HT1080 (cell line): Measurements from ENCODE around the gene FSTL4. TPM values are rescaled to one million over a fixed set of nuclear protein-coding genes. Genes with fewer than 3 reads are reported as not detected.

Source experiments
- DNase-seq: peaks from one replicate; pipeline ENCODE4 v3.0.0-alpha.2; 2015; ENCODE audit warnings: low read depth
- polyA plus RNA-seq, 2 experiments: library from polyadenylated mRNA; depleted of rRNA; stranded (reverse); fragments of >200 nt; gene quantifications; 2 replicates each; pipeline ENCODE4 v1.2.3, GENCODE V29; 2015
- total RNA-seq: library from RNA; depleted of rRNA; stranded (reverse); fragments of >200 nt; shearing (Covaris generic); gene quantifications from 2 replicates; pipeline ENCODE4 v1.2.3, GENCODE V29; 2014; rRNA removed

The FSTL4 gene
- 0.30 and 0.47 TPM in 2 replicates for total RNA-seq
- 0.01 TPM in 1 of 2 replicates, not detected in the other for polyA plus RNA-seq (2015; cell fraction: cytosol; rRNA removed)
- polyA plus RNA-seq (2015; cell fraction: nucleus; rRNA removed): 0.12 TPM in 1 of 2 replicates, not detected in the other

DNA sequence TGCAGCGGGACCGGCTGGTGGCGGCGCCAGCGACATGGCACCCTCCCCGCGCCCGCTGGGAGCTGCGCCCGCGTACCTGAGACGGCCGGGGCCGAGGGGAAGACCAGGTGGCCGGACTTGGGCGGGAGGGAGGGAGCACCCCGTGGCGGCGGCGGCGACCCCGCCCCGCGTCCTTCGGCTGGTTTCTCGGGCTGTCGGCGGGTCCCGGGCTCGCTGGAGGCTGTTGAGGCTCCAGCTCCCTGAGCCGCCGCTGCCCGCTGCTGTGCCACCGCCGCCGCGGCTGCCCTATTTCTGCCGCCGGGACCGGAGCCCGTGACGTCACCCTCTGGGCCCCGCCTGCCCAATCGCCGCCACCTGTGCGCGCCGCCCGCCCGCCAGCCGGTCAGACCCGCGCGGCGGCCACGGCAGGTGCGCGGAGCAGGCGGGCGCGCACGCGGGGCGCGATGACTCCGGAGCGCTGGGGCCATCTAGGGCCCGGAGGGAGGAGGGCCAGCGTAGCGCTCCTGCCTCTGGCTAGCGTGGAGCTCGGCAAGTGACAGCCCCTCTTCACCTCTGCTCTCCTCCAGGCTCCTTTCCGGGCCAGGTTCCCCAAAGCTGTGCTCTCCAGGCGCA is at the start of gene FSTL4:
FSTL4 (minus strand) TSS at position 293 of the 612 bp plus-strand sequence.
- no peak for DNase-seq

DNA sequence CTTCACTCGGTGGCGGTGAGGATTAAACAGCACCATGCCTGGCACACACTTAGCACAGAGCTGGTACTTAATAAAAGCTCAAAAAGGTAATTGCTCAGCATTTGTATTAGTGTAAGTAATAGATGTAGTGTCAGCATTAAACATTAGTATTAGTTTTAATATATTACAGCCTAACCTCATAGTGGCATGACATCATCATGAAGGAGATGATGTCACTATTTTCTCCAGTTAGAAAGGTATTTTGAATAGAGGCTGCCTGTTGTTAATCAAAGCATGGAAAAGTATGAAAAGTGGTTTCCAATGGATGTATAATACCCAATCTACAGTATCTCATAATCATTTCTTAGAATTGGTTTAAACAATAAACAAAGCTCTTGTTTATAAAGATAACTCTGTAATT is 49.0 kb upstream of the FSTL4 start:
- DNase-seq: no peak

DNA sequence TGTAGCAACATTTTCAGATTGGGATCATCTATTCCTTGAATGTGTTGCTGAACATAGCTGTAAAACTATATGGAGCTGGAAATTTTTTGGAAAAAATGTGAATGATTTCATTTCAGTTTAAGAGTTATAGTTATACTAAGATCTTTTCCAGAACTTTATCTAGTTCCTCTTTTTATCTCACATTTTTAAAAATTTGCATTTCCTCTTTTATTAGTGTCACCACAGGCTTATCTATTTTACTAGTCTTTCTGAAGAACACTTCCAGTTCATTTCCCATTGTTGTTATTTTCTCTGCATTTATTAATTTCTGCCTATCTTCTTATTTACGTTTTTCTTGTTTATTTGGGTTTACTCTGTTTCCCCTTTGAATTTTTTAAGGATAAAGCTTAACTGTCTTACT is 46.0 kb upstream of the FSTL4 start:
- DNase-seq: no peak

GRCh38 chr5:133657036-133657435 is 44.7 kb upstream of the FSTL4 start:
- DNase-seq: no peak

GRCh38 chr5:133655966-133656365 is 43.6 kb upstream of the FSTL4 start:
- DNase-seq: no peak

- DNase-seq: no peak
Observed at GRCh38 chr5:133653760-133654049, 41.4 kb upstream of the FSTL4 start.

- no peak for DNase-seq
Observed at GRCh38 chr5:133652951-133653759, 40.8 kb upstream of the FSTL4 start.

DNA sequence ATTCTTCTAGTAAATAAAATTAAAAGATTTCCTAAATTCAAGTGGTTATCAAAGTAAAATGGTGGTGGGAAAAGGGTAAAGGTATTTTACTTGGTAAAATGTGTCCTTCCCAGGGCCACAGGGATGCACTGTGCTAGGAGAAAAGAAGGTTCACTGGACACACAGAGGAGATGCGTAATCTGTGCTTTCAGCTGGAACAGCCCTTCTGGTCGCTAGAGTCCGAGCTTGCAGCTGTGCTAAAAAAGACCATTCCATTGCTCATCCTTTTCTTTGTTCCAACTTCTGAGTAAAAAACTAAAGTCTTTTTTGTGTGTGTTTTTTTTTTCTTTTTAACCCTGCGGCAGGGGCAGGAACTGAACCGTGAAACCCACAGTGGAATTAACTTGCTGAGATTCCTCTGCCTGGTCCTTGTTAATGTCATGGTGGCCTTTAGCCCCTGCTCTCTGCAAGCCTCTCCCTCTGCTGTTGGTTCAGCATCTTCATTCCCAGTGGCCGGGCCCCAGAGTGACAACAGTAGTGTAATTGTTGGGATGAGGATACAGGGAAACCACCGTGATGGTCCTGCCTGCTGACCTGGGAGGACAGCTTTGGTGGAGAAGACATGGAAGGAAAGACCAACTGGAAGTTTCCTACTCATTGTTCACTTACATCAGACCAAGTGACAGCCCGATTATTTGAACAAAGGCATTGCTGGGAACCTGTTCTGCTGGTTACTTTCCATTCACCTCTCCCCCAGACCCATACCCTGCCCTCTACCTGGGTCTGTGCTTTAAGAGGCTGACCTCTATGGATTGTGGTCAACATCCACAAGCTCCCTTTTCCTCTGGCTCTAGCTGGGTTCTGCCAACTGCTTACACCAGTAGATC is 31.9 kb upstream of the FSTL4 start:
- DNase-seq: no peak

- no peak for DNase-seq
Observed at GRCh38 chr5:133643365-133643764, 31.0 kb upstream of the FSTL4 start.

GRCh38 chr5:133642153-133642722 is 29.9 kb upstream of the FSTL4 start:
- no peak for DNase-seq

- no peak for DNase-seq
Observed at GRCh38 chr5:133641683-133642082, 29.3 kb upstream of the FSTL4 start.

- no peak for DNase-seq
Observed at GRCh38 chr5:133639850-133640528, 27.6 kb upstream of the FSTL4 start.

DNA sequence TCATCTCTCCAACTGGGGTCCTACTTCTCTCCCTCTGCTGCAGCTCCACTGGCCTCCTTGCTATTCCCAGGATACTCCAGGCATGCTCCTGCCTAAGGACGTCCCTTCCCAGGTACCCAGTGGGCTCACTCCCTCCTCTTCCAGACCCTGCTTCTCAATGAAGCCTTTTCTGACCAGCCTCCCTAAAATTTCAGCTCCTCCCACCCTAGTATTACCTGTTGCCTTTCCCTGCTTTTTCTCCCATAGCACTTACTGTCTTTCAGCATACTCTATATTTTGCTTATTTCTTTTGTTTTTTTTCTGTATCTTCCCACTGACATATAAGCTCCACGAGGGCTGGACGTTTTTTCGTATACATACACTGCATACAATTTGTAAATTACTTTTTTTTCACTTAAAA is 26.1 kb upstream of the FSTL4 start:
- DNase-seq: no peak

DNA sequence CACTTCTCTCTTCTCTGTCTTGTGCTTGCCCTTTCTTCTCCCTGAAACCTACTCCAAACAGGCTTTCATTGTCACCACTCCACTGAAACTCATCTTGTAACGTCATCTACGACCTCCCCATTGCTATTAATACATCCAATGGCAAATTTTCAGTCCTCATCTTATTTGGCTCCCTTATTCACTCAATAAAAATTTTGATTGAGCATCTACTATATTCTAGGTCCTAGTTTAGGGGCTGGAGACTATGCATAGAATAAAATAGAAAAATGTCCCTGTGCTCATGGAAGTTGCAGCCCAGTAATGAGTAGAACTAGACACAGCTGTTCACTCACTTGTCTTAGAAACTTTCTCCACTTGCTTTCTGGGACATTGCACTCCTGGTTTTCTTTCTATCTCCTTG is 24.9 kb upstream of the FSTL4 start:
- no peak for DNase-seq

- DNase-seq: peak; percentile 81
Observed at GRCh38 chr5:133635051-133635450, 22.7 kb upstream of the FSTL4 start.

- DNase-seq: no peak
Observed at GRCh38 chr5:133627180-133627579, 14.8 kb upstream of the FSTL4 start.

DNA sequence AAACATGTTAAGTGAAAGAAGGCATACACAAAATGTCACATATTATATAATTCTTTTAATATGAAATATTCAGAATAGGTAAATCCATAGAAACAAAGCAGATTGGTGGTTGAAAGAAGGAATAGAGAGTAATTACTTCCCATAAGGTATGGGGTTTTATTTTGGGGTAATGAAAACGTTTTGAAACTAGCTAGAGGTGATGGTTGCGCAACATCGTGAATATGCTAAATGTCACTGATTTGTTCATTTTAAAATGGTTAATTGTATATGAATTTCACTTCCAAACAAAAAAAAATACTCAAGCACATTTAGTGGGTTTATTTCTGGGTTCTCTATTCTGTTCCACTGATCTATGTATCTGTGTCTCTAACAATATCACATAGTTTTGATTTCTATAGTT is 12.0 kb upstream of the FSTL4 start:
- no peak for DNase-seq

DNA sequence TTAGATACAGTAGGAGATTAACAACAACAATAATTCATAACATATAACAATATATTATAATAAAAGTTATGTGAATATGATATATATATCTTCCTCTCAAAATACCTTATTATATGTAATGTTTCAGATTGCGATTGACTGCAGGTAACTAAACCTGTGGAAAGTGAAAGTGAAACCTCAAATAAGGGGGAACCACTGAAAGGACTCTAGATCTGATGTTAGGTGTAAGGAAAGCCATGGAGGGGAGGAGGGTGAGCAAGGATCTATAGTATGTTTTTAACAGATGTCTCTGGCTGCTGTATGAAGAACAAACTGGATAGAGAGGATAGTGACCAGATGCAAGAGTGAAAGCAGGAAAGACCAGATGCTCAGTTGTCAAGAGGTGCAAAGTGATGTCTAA is 5.8 kb upstream of the FSTL4 start:
- no peak for DNase-seq

DNA sequence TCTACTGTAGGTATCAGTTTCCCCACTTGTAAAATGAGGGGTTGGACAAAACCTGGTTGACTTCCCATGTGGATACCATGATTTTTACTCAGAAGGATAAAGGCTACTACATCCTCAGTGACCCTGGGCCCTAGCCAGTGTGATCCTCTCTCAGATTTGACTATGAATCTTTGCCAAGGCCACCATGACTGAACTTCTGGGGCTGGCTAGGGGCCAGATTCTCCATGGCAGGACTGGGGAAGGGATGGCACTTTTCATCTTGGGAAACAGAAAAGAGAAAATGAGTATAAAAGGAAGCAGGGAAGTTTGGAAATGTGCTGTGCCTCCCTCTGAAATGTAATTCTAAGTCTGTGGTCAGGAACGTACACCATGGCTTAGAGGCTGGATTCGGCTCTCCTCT is 1.4 kb upstream of the FSTL4 start:
- no peak for DNase-seq

GRCh38 chr5:133613184-133613583 is 843 bp upstream of the FSTL4 start:
- no peak for DNase-seq
